Mucosa of stomach (tissue), 1 donor: Measurements from ENCODE around the gene UMAD1.
A peak's percentile ranks its signal among the peaks of the same experiment; 100 is the strongest.

Experiments used
- H3K27me3 ChIP-seq: one replicate; pipeline ENCODE4 v1.7.0; 2013; ENCODE audit warnings: mild to moderate bottlenecking, low read length; ENCODE audit not compliant: control insufficient read depth, insufficient read depth
- H3K36me3 ChIP-seq: one replicate; pipeline ENCODE4 v1.7.0; 2013; ENCODE audit warnings: low read length; ENCODE audit not compliant: control insufficient read depth, insufficient read depth
- H3K4me1 ChIP-seq: one replicate; pipeline ENCODE4 v1.7.0; 2013; ENCODE audit warnings: mild to moderate bottlenecking, low read length; ENCODE audit not compliant: control insufficient read depth, insufficient read depth
- H3K4me3 ChIP-seq: one replicate; pipeline ENCODE4 v1.7.0; 2013; ENCODE audit warnings: low read length
- H3K9ac ChIP-seq: one replicate; pipeline ENCODE4 v1.7.0; 2013; ENCODE audit warnings: mild to moderate bottlenecking, low read length, moderate library complexity
- H3K9me3 ChIP-seq: one replicate; pipeline ENCODE4 v1.7.0; 2013; ENCODE audit warnings: mild to moderate bottlenecking, low read length, moderate library complexity; ENCODE audit not compliant: control insufficient read depth
- donor health status: Pancreatic carcinoma.

Gene UMAD1

DNA sequence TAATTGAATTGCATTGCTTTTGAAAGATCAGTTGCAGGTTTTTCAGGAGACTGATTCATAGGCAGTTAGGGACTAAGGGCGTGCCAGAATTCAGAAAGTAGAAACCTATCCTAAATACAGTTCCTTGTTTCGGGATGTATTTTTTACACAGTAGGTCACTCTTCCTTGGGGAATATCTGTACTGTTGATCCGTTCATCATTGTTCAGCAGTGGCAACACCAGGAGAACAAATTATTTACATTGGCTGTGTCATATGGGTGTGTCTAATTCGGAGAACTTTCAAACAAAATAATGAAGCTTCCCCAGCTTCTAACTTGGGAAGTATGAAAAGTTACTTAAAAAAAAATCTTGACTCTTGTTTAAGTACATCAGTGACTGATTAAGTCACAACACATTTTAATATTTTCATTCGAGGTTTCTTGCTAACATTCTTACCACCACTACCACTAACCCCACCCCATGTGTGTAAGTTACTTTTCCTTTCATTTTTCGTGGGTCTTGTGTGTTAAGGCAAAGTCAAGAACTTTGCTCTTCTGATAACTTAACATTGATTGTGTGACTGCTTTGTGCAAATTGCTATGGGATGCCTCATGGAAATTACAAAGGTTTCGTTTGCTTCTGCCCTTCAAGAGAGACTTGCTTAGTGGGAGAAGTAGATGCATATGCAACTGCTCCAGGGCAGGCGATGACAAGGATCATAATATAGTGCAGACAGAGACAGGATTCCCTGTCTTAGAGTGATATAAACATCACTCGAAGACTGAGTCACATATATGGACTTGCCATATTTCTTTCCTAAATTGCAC is 121.6 kb downstream of the UMAD1 start:
- Histone ChIP-seq H3K9me3 (no peaks in the 10 kb centered on the region), H3K36me3 (no peaks in the 10 kb centered on the region), H3K9ac (peak overlapping the region; percentile 56), H3K4me1 (peaks cover 15% of the 10 kb centered on the region), H3K27me3 (no peaks in the 10 kb centered on the region), H3K4me3 (peak overlapping the region; percentile 23)

DNA sequence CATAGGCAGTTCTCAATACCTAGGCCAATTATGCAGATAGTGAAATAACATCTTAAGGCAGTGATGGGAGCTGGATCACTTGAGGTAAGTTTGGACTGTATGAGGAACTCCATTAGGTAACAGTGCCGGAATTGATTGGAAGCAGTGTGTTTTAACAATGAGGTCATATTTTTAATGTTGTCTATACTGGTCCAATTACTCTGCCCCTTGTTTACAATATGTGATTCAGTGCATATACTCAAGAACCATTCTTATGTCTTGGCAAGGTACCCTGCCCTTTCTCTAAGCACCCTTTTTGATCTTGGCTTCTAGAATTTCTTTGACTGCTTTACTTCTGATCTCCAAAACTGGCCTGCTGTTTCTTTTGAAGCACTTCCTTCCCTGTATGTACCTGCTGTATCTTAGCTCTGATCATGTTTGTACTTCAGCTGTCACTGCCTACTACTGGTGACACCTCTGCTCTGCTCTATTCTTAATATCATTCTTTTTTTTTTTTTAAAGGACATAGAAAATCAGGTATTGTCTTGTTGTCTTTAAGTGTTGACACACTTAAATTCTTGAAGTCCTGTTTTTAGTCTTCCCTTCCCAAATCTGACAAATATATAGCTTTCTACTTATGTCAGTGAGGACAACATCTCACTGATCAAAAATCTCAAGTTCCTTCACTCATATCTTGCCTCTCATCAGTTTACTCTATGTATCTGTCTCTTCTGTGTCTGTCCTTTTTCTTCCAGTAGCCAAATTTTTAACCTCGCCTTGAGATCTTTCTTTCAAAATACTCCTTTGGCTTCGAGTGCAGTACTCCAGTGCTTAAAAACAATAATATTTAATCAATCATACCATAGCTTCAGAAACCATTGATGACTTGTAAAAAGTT is 124.2 kb downstream of the UMAD1 start:
- peaks cover 15% of the 10 kb centered on the region for H3K4me1 ChIP-seq
- H3K9ac ChIP-seq, result no peak overlapping the region
- no peak overlapping the region for H3K4me3 ChIP-seq
- H3K9me3 ChIP-seq, result no peaks in the 10 kb centered on the region
- H3K27me3 ChIP-seq, result no peaks in the 10 kb centered on the region
- H3K36me3 ChIP-seq, result no peaks in the 10 kb centered on the region

DNA sequence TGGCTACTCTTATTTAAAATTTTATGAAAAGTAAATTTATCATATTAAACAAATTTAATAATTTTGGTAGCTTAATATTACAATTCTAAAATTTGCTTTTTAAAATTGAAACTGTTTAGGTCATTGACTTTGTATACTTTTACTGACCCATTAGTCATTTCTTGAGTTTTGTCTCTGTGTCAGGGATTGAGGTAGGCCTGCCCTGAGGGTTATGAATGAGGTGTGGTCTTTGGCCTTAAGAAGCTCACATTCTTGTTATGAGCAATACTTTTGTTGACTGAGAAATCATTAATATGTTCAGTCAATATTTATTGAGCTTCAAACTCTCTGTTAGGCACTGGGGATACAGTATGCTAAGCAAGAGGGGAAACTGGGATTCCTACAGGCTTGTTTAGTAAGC is 124.9 kb downstream of the UMAD1 start:
- Histone ChIP-seq H3K4me1 (peaks cover 15% of the 10 kb centered on the region), H3K9ac (no peak overlapping the region), H3K9me3 (no peaks in the 10 kb centered on the region)

DNA sequence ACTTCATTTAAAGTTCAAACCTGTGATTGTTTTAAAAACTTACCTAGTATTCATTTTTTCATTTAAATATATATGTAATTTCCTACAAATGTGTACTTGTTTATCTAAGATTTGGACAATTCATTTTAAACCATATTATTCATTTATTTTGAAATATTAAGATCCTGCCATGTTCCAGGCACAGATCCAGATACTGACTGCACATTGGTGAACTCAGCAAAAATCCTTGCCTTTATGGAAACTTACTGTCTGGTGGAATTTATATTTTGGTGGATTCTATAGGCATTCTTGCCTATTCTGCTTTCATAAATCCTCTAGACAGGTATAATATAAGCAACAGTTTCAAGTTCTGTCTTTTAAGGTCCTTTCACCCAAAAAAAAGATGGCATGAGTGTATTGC is 126.1 kb downstream of the UMAD1 start:
- Histone ChIP-seq H3K9ac (no peak overlapping the region), H3K9me3 (no peaks in the 10 kb centered on the region), H3K27me3 (no peaks in the 10 kb centered on the region), H3K4me1 (peaks cover 15% of the 10 kb centered on the region), H3K36me3 (no peaks in the 10 kb centered on the region), H3K4me3 (no peak overlapping the region)

More for the DNA sequence above, 124.9 kb downstream of the UMAD1 start:
- H3K4me3 ChIP-seq, result no peak overlapping the region
- no peaks in the 10 kb centered on the region for H3K27me3 ChIP-seq
- no peaks in the 10 kb centered on the region for H3K36me3 ChIP-seq

DNA sequence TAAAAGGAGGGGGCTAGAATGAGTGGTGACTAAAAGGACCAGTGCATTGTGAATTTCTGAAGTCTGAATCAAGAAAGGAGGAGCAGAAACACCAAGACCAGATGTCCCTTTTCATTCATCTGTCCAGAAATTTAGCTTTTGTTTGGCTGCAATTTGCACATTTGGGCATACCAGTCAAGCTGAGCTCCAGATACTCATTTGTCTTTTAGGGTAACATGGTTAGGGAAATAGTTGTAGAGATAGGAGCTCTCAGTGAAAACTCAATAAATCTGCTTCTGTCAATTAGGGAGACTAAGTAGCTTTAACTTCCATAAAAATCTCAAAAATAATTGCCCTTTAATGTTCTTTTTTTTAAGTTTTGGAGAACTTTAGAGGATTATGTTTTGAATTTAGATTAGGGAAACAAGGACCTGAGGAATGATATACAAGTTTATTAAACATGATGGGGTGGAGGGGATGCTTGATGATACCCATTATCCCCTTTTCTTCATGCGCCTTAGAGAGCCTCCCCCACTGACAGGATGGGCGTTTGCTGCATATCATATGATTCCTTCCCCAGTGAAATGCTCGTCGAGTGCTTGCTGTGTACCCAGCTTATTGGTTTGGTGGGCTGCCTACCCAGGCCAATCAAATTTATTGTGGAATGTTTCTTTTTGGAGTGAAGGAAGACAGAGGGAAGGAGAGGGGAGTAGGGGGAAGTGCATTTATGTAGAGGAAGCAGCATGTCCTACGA is 128.6 kb downstream of the UMAD1 start:
- Histone ChIP-seq H3K36me3 (no peaks in the 10 kb centered on the region), H3K9ac (no peak overlapping the region), H3K9me3 (no peaks in the 10 kb centered on the region), H3K4me3 (no peak overlapping the region), H3K27me3 (no peaks in the 10 kb centered on the region), H3K4me1 (peaks cover 15% of the 10 kb centered on the region)

DNA sequence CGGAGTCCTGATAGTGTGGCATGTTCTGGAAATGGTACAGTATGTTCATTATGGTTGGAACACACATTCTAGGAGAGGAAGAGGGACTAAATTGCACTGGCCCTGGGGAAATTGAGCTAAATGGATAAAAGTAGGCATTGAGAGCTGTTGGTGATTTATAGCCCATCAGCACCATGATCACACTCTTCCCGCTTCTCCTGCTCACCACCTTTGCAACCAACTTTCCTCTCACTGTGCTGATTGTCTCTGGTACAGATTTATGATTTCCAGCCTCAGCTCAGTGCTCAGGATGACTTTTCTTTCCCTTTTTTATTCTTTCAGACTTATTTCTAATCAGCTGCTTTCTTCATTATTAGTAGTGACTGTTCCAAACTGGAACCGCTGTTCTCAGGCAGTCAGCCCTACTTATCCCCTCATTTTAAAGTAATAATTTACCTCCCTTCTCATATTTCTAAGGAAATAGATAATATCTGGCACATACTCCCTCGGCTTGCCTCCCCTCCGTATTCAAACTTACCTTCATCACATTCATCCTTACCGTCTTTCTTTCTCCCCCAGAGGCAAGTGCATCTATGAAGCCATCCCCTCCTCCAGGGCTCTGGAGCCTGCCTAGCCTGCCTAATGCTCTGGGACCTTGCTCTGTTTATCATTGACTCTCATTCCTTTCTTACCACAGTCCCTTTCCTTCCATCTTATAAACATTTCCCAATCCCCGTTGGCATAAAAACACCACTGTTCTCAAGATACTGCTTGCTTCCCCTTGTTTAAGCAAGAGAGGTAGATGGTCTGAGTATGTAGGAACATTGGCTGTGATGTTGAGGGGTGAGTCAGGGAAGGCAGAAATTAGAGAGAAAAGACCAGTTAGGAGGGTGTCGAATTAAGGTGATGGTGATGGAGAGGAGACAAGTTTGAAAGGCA is 129.4 kb downstream of the UMAD1 start:
- no peaks in the 10 kb centered on the region for H3K36me3 ChIP-seq
- no peak overlapping the region for H3K9ac ChIP-seq
- no peaks in the 10 kb centered on the region for H3K27me3 ChIP-seq
- peaks cover 8% of the 10 kb centered on the region for H3K4me1 ChIP-seq
- no peak overlapping the region for H3K4me3 ChIP-seq
- H3K9me3 ChIP-seq, result no peaks in the 10 kb centered on the region

DNA sequence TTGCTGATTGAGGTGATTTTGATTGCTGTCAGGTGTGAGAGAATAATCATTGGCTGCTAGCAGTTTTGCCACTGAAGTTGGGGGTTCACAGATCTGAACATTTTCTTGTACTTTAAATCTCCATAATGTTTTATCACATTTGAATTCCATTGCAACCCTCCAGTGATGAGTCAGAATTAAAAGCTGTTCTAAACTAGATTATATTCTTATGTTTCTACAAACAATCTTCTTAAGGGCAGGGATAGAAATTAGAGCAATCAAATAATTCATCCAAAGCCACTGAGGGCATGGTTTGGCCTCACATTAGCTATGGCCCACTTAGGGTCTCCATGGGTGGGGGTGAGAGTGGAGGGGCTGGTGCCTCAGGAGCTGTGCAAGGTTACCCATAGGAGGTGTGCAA is 130.9 kb downstream of the UMAD1 start:
- Histone ChIP-seq H3K4me3 (no peak overlapping the region), H3K27me3 (no peaks in the 10 kb centered on the region), H3K9me3 (no peaks in the 10 kb centered on the region), H3K36me3 (no peaks in the 10 kb centered on the region), H3K4me1 (no peaks in the 10 kb centered on the region), H3K9ac (no peak overlapping the region)

DNA sequence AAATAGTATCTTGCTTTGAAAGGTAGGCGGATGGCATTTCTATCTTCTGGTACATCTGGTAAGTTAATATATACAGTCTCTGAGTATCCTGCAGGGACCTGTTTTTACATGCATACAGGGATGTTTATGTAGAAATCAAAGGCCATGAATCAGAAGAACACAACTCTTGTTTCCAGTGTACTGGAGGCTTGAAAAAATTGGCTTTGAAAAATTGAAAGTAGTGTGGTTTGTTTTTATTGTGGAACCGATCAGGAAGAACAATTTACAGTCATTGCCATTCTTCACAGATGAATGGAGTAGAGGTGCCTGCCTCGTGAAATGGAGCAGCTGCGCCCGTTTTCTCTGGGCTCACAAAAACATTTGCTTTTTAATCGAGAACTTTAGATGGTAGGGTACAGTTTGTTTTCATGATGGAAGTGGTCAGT is 131.9 kb downstream of the UMAD1 start:
- no peak overlapping the region for H3K9ac ChIP-seq
- H3K4me3 ChIP-seq, result no peak overlapping the region
- no peaks in the 10 kb centered on the region for H3K36me3 ChIP-seq

DNA sequence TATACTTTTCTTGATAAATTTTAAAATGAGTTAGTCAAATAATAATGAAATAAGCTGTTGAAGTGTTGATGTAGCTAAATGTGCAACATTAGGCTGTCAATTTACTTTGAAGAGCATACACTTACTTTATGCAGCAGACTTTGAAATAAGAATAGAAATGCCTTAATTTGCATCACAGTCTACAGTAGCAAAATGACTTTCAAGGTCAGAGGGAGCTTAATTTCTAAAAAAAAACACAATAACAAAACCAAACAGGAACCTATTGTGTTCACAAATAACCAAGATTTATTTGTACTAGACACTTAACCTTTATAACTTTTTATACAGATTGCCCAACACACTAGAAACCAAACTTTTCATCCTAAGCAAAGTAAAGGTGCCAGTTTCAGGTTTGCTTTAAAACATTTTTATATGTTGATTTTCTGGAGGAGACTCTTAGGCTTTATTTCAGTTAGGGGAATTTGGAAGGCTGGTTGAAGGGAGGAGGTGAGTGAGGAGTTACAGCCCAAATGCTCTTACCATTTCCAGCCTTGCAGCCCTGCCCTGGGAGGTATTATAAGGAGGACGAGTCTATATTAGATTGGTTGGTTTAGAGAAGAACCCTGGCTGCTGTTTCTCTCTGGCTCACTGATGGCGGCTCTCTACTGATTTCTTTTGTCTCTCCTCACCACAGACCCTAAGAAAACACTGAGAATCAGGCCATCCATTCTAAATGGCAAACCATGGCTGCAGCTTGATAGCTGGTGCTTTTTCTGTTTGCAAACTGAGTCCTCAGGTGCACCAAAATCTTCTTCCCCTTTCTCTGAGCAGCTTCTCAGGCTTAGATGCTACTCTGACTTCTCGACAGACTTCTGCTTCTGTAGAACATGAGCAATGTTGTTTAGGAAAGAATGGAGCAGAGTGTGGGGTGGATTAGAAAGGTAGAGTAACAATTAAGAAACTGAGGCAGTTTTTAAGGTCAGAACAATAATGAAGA is 133.1 kb downstream of the UMAD1 start:
- H3K27me3 ChIP-seq, result no peaks in the 10 kb centered on the region
- H3K4me3 ChIP-seq, result no peak overlapping the region
- no peaks in the 10 kb centered on the region for H3K9me3 ChIP-seq
- no peaks in the 10 kb centered on the region for H3K36me3 ChIP-seq
- H3K4me1 ChIP-seq, result no peaks in the 10 kb centered on the region
- no peak overlapping the region for H3K9ac ChIP-seq

More for the DNA sequence above, 131.9 kb downstream of the UMAD1 start:
- H3K27me3 ChIP-seq, result no peaks in the 10 kb centered on the region
- no peaks in the 10 kb centered on the region for H3K9me3 ChIP-seq
- H3K4me1 ChIP-seq, result no peaks in the 10 kb centered on the region

DNA sequence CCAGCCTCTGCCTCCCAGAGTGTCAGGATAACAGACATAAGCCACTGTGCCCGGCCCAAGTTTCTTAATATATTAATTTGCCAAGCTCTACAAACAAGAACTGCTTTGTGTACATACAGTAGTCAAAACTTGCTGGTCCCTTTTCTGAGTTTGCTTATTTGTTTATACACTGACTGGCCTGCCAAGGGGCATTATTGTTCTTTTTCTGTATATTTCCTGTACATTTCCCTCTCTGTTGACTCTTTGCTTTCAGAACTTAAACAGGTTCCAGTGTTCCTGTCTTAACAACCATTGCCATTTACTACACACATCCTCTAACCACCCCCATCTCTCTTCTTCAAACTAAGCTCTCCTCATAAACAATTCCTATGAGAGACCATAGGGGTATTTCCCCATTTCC is 139.3 kb downstream of the UMAD1 start:
- no peak overlapping the region for H3K9ac ChIP-seq
- H3K27me3 ChIP-seq, result no peaks in the 10 kb centered on the region
- no peaks in the 10 kb centered on the region for H3K4me1 ChIP-seq
- no peaks in the 10 kb centered on the region for H3K9me3 ChIP-seq
- no peaks in the 10 kb centered on the region for H3K36me3 ChIP-seq
- H3K4me3 ChIP-seq, result no peak overlapping the region
